Measurements from ENCODE around the gene MACROD2. TPM values are rescaled to one million over a fixed set of nuclear protein-coding genes. Genes with fewer than 3 reads are reported as not detected.

Gene MACROD2
- total RNA-seq, 2 donors from 2014 or later = not detected

DNA sequence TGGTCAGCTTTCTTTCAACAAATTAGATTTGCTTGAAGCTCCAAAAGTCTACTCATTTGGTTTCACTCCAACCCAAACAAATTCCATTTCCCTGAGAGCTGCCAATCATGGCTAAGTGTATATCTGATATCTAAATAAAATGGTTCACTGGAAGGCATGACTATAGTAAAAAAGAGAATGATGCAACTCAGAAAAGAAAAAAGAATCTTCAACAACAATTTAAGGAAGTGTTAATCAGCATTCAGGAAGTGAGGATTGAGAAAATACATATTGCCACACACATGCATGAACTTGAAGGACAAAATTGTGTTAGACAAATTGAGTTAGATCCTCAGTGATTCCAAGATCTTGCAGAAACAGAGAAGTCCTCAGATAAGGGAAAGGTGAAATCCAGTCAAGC lies 1315.0 kb downstream of the MACROD2 start:
- ATAC-seq (replicated peaks) = no peak
- H3K36me3 Mint-ChIP-seq (ENCODE audit: low read depth) = no peaks in the 10 kb centered on the region
- peaks cover 18% of the 10 kb centered on the region for H3K9me3 Mint-ChIP-seq
- no peaks in the 10 kb centered on the region for H3K4me1 Mint-ChIP-seq
- H3K4me3 Mint-ChIP-seq = no peak overlapping the region
- H3K27me3 Mint-ChIP-seq = no peaks in the 10 kb centered on the region
- no peak overlapping the region for H3K27ac Mint-ChIP-seq

DNA sequence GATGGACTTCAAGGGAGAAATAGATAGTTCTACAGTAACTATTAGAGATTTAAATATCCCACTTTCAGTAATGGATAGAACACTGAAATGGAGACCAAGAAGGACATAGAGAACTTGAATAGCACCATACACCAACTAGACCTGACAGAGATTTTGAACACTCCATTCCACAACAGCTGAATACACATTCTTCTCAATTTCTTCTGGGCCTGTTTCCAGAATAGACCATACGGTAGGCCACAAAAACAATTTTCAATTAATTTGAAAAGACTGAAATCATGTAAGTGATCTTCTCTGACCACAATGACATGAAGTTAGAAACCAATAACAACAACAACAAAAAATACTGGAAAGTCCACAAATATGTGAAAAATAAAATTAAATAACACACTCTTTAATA lies 1321.2 kb downstream of the MACROD2 start:
- H3K36me3 Mint-ChIP-seq (ENCODE audit: low read depth) = no peaks in the 10 kb centered on the region
- H3K4me1 Mint-ChIP-seq = no peaks in the 10 kb centered on the region
- ATAC-seq (replicated peaks) = no peak
- no peak overlapping the region for H3K27ac Mint-ChIP-seq
- peaks cover 28% of the 10 kb centered on the region for H3K9me3 Mint-ChIP-seq
- no peaks in the 10 kb centered on the region for H3K27me3 Mint-ChIP-seq
- no peak overlapping the region for H3K4me3 Mint-ChIP-seq

DNA sequence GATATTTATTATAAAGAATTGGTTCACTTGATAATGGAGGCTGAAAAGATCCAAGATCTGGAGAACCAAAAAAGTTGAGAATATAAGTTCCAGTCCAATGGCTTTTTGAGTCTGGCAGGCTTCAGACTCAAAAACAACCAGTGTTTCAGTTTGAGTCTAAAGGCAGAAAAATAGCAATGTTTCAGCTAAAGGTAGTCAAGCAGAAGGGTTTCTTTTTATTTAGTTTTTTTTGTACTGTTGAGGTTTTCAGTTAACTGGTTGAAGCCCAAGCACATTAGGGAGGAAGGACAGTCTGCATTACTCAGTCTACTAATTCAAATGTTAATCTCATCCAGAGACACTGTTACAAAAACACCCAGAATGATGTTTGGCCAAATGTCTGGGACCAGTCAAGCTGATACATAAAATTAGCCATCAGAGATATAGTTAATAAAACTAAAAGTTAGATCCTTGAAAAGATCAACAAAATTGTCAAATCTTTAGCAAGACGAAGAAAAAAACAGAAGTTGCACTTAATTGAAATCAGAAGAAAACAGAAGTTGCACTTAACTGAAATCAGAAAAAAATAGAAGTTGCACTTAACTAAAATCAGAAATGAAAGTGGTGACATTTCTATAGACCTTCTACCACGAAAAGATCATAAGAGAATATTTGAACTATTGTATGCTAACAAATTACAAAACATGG lies 1322.4 kb downstream of the MACROD2 start:
- H3K4me3 Mint-ChIP-seq = no peak overlapping the region
- H3K27me3 Mint-ChIP-seq = no peaks in the 10 kb centered on the region
- H3K36me3 Mint-ChIP-seq (ENCODE audit: low read depth) = no peaks in the 10 kb centered on the region
- peaks cover 28% of the 10 kb centered on the region for H3K9me3 Mint-ChIP-seq
- no peak for ATAC-seq (replicated peaks)
- H3K27ac Mint-ChIP-seq = no peak overlapping the region
- no peaks in the 10 kb centered on the region for H3K4me1 Mint-ChIP-seq

DNA sequence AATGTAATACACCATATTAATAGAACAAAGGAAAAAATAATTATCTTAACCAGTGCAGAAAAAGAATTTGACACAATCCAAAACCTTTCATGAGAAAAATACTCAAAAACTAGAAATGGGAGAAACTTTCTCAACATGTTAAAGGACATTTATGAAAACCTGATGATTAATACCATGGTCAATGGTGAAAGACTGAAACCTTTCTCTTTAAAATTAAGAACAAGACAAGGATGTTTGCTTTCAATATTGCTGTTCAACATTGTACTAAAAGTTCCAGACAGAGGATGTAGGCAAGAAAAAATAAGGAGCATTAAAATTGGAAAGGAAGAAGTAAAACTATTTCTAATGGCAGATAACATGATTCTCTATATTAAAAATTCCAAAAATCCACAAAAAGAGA lies 1323.4 kb downstream of the MACROD2 start:
- H3K36me3 Mint-ChIP-seq (ENCODE audit: low read depth) = no peaks in the 10 kb centered on the region
- H3K4me3 Mint-ChIP-seq = no peak overlapping the region
- no peak overlapping the region for H3K27ac Mint-ChIP-seq
- ATAC-seq (replicated peaks) = no peak
- H3K27me3 Mint-ChIP-seq = no peaks in the 10 kb centered on the region
- H3K9me3 Mint-ChIP-seq = peaks cover 28% of the 10 kb centered on the region
- no peaks in the 10 kb centered on the region for H3K4me1 Mint-ChIP-seq

DNA sequence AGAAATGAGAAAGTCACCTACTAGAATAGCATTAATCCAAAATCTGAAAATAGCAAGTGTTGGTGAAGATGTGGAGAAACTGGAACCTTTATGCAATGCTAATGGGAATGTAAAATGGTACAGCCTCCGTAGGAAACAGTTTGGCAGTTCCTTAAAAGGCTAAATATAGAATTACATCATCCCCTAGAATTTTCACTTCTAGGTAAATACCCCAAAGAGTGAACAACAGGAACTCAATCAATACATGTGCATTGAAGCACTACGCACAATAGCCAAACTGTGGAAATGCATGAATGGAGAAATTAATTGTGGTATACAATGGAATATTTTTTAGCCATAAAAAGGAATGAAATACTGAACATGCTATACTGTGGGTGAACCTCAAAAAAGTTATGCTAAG lies 1324.1 kb downstream of the MACROD2 start:
- Mint-ChIP-seq H3K4me3 (no peak overlapping the region), H3K27me3 (no peaks in the 10 kb centered on the region), H3K36me3 (ENCODE audit: low read depth) (no peaks in the 10 kb centered on the region), H3K4me1 (no peaks in the 10 kb centered on the region), H3K27ac (no peak overlapping the region), H3K9me3 (peaks cover 25% of the 10 kb centered on the region)
- no peak for ATAC-seq (replicated peaks)

DNA sequence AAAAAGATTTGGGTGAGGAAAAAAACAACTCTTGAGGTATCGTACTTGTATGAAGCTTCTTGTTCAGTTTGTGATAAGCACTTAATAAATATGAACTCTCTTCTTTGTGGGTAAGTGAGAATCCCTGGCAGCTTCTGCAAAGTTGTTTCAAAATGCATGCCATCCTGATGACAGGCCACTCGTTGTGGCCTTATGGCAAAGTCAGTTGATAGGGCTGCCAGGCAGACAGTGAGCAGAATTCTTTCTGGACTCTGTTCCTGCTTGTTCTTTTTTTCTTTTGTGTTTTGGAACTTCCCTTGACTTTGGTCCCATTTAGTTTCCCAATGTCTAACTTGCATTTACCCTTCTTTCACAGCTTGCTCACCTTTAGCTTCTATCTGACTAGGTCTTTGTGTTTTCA lies 1325.6 kb downstream of the MACROD2 start:
- ATAC-seq (replicated peaks) = no peak
- no peaks in the 10 kb centered on the region for H3K27me3 Mint-ChIP-seq
- peaks cover 16% of the 10 kb centered on the region for H3K9me3 Mint-ChIP-seq
- H3K4me3 Mint-ChIP-seq = no peak overlapping the region
- H3K27ac Mint-ChIP-seq = no peak overlapping the region
- H3K36me3 Mint-ChIP-seq (ENCODE audit: low read depth) = no peaks in the 10 kb centered on the region
- no peaks in the 10 kb centered on the region for H3K4me1 Mint-ChIP-seq

DNA sequence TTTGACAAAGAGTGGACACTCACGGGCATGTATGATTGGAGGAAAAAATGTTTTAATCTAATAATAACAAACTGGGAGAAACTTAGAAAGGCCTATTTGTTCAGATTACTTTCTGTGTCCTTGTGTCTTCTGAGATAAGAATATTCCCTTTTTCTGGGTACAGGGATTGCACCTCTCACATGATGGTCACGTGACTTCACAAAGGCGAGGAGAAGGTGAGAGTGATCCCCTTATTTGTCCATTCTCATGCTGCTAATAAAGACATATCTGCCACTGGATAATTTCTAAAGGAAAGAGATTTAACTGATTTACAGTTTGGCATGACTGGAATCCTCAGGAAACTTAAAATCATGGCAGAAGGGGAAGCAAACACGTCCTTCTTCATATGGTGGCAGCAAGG lies 1331.8 kb downstream of the MACROD2 start:
- Mint-ChIP-seq H3K27me3 (no peaks in the 10 kb centered on the region), H3K36me3 (ENCODE audit: low read depth) (no peaks in the 10 kb centered on the region), H3K4me1 (no peaks in the 10 kb centered on the region), H3K4me3 (no peak overlapping the region), H3K27ac (no peak overlapping the region), H3K9me3 (peaks cover 7% of the 10 kb centered on the region)
- ATAC-seq (replicated peaks) = no peak

DNA sequence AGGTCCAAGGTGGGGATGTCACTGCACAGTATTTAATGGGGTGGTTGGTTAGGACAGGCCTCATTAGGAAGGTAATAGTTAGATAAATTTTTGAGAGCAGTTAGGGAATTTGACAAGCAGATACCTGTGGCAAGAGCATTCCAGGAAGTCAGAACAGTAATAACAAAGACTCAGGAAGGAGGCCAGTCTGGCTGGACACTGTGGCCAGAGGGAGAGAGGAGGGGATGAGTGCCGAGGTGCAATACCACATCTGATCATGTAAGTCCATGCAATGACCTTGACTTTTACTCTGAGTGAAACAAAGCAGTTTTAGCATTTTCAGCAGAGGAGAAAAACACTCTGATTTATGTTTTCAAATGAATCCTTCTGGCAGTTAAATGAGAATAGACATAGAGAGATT lies 1332.8 kb downstream of the MACROD2 start:
- H3K27me3 Mint-ChIP-seq = no peaks in the 10 kb centered on the region
- H3K4me1 Mint-ChIP-seq = no peaks in the 10 kb centered on the region
- no peak overlapping the region for H3K27ac Mint-ChIP-seq
- H3K4me3 Mint-ChIP-seq = no peak overlapping the region
- no peaks in the 10 kb centered on the region for H3K36me3 Mint-ChIP-seq (ENCODE audit: low read depth)
- no peak for ATAC-seq (replicated peaks)
- H3K9me3 Mint-ChIP-seq = peaks cover 8% of the 10 kb centered on the region

DNA sequence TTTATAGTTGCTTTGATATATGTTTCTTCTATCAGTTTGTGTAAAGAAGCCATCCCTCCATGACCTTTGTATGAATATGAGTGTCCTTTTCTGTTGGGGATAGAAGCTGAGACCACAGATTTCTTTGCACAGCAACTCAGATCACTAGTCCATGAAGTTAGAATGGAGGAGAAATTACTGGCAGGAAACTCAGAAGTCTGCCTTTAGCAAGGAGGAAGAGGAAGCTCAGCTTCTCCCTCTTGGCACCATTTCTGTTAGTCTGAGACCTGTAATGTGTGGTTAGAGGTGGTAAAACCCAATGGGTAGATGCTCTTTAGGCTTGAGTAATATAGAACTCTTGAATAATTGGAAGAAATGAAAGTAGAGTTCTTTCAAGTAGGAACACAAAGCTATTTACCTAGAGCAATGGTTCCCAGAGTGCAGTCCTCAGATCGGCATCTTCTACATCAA lies 1337.4 kb downstream of the MACROD2 start:
- Mint-ChIP-seq H3K4me3 (no peak overlapping the region), H3K27me3 (no peaks in the 10 kb centered on the region), H3K9me3 (peaks cover 23% of the 10 kb centered on the region), H3K4me1 (no peaks in the 10 kb centered on the region), H3K36me3 (ENCODE audit: low read depth) (no peaks in the 10 kb centered on the region), H3K27ac (no peak overlapping the region)
- ATAC-seq (replicated peaks) = no peak

DNA sequence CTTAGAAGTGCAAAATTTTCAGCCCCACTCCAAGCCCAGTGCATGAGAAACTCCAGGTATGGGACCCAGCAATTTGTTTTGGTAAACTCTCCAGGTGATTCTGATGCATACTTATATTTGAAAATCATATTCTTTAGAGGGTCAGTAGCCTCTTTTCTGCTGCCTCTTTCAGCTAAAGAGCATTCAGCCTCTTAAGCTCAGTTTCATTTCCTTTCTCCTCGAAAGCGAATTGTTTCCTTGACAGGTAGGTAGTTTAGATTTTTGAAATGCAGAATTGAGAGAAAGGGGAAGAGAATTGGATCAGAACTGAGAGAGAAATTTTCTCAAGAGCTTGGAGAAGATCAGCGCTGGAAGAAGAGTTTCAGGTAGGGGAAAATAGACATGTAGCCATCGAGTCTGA lies 1337.9 kb downstream of the MACROD2 start:
- Mint-ChIP-seq H3K4me3 (no peak overlapping the region), H3K9me3 (peaks cover 23% of the 10 kb centered on the region), H3K27ac (no peak overlapping the region), H3K36me3 (ENCODE audit: low read depth) (no peaks in the 10 kb centered on the region), H3K4me1 (no peaks in the 10 kb centered on the region), H3K27me3 (no peaks in the 10 kb centered on the region)
- no peak for ATAC-seq (replicated peaks)

DNA sequence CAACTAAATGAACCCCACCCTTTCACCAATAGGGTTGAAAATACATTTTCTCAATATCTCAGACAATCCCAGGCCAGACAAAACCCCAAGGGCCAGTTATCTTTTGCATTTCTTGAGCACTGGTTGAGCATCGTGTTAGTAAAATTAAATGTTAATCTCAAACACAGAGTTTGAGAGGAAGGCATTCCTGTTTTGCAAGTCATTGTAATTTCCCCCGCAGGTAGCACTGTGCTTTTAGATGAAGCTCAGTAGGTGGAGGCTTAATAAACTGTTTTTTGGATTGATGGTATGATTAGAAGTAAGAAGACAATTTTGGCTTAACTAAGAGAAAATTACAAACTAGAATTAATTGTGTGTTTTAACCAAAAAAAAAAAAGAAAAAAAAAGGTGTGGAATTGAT lies 1340.7 kb downstream of the MACROD2 start:
- peaks cover 27% of the 10 kb centered on the region for H3K9me3 Mint-ChIP-seq
- no peak overlapping the region for H3K27ac Mint-ChIP-seq
- H3K36me3 Mint-ChIP-seq (ENCODE audit: low read depth) = no peaks in the 10 kb centered on the region
- no peak overlapping the region for H3K4me3 Mint-ChIP-seq
- no peaks in the 10 kb centered on the region for H3K4me1 Mint-ChIP-seq
- ATAC-seq (replicated peaks) = no peak
- H3K27me3 Mint-ChIP-seq = no peaks in the 10 kb centered on the region

DNA sequence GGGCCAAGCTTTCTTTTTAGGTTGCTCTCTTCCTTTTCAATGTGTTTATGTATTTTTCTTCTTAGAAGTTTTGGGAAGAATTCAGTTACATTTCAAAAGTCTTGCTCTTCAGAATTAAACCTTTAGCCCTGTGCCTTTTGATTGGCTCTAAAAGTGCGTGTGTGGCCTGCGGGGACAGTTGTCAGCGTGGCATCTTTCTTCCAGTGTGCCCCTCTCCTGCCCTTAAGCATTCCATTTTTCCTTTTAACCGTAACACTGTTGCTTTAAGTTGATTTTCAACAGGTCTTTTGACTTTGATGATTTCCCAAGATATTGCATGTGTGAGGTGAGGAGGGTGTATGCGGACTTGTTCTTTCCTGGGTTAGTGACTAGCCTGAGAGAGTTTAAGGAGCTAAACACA lies 1341.2 kb downstream of the MACROD2 start:
- no peak overlapping the region for H3K4me3 Mint-ChIP-seq
- H3K27ac Mint-ChIP-seq = no peak overlapping the region

DNA sequence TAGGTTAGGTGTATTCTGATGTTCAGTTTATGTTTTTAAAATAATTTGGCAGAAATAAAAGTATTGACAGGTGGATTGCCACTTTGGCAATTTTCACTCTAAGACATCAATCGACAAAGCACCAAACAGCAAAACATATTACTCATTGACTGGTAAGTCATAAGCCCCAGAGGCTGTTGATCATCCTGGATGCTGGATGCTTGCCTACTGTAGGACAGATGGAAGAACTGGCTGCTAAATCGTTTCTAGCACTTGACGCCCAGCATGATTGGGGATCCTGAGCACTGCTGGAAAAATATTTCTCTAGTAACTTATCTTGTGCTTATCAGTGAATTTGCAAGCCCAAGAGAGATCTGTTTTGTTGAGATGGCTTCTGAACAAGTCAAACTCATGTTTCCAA lies 1343.9 kb downstream of the MACROD2 start:
- Mint-ChIP-seq H3K9me3 (peaks cover 24% of the 10 kb centered on the region), H3K27ac (no peak overlapping the region), H3K4me1 (no peaks in the 10 kb centered on the region), H3K36me3 (ENCODE audit: low read depth) (no peaks in the 10 kb centered on the region), H3K4me3 (no peak overlapping the region), H3K27me3 (no peaks in the 10 kb centered on the region)
- ATAC-seq (replicated peaks) = no peak

More for the DNA sequence above, 1341.2 kb downstream of the MACROD2 start:
- H3K9me3 Mint-ChIP-seq = peaks cover 27% of the 10 kb centered on the region
- H3K4me1 Mint-ChIP-seq = no peaks in the 10 kb centered on the region
- no peaks in the 10 kb centered on the region for H3K27me3 Mint-ChIP-seq
- H3K36me3 Mint-ChIP-seq (ENCODE audit: low read depth) = no peaks in the 10 kb centered on the region
- ATAC-seq (replicated peaks) = no peak

DNA sequence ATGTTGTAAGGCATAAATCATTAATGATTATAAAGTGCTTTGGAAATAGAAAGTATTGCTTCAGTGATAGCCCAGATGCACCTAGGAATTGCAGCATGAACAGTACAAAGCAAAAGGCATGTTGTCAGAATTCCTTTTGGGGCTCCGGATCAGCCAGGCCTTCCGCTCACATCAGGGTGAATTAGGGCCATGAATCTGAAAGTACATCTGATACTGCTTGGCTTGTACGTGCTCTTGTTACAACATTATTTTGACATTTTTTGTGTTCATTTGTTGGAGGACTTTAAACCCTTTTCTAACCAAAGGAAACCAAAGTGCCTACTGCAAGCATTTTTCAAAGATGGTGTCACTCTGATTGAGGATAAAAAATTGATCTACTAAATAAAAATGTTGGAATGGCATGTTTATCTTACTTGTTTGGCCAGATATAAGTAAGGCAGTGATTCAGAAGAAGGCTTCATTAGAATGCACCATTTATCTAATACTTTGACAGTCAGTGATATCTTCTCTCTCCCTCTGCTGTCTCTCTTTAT lies 1347.7 kb downstream of the MACROD2 start:
- Mint-ChIP-seq H3K27ac (no peak overlapping the region), H3K4me3 (no peak overlapping the region), H3K9me3 (peaks cover 12% of the 10 kb centered on the region), H3K4me1 (no peaks in the 10 kb centered on the region), H3K27me3 (no peaks in the 10 kb centered on the region), H3K36me3 (ENCODE audit: low read depth) (no peaks in the 10 kb centered on the region)
- no peak for ATAC-seq (replicated peaks)

DNA sequence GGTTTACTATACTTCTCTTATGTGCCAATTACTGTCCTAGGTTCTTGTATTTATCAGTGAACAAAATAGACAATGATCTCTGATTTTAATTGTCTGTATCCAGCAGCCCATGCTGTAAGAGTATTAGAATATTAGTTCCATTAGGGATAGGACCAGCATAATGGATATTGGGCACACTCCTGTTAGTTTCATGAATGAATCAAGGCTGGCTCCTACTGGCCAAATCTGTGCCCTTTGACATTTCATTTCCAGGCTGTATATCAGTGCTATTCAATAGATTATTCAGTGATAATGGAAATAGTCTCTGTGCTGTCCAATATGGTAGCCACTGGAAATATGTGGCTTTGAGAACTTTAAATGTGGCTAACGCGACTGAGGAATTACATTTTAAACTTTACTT lies 1350.0 kb downstream of the MACROD2 start:
- no peak overlapping the region for H3K27ac Mint-ChIP-seq
- ATAC-seq (replicated peaks) = no peak
- H3K36me3 Mint-ChIP-seq (ENCODE audit: low read depth) = no peaks in the 10 kb centered on the region
- H3K27me3 Mint-ChIP-seq = no peaks in the 10 kb centered on the region
- no peak overlapping the region for H3K4me3 Mint-ChIP-seq
- no peaks in the 10 kb centered on the region for H3K4me1 Mint-ChIP-seq
- H3K9me3 Mint-ChIP-seq = peaks cover 21% of the 10 kb centered on the region
